Stimulated activated CD4-positive, alpha-beta T cell treated with anti-CD3 and anti-CD28 coated beads, Interleukin-2, amount 100 ng/mL, for 24 hours (primary cell): ENCODE results near the gene RPL27A.
A peak's percentile ranks its signal among the peaks of the same experiment; 100 is the strongest.

Experiments used
- DNase-seq, 2 donors: peaks; one replicate each; pipeline ENCODE4 v3.0.0-alpha.2; 2020

Gene RPL27A

DNA sequence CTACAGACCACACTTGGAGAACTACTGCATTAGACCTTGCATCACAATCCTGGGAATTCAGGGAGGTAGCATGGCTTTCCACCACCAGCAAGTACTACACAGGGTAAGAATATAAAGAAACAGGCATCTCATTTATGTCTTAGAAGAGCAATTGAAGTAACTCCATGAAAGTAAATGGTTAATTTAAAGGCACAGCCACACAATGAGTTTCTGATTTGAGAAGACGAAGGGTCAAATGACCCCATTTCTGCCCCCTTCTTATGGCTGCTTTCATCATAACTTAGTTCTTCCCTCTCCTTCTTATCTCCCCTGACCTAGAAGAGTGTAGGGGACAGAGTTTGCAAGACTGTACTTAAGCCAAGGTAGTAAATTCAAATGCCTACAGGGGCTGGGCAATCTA, 6.1 kb upstream of the RPL27A start:
- DNase-seq, result no peak

DNA sequence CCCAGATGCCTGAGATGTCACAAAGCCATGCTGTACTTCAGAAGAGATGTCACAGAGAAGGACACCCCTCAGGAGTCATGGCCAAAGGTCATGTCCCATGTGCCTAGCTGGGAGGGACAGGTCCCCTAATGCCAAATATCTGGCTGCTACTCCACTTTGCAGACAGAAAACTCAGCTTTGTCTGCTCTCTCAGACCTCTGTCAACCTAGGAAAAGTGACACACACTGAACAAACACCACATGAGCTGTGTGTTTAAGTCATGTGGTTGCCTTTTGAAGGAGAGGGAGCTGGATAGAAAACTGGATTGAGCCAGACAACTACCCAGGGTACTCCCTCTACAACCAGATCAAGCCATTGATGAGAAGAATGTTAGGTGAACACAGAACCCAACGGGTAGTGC, 3.6 kb upstream of the RPL27A start:
- no peak for DNase-seq

DNA sequence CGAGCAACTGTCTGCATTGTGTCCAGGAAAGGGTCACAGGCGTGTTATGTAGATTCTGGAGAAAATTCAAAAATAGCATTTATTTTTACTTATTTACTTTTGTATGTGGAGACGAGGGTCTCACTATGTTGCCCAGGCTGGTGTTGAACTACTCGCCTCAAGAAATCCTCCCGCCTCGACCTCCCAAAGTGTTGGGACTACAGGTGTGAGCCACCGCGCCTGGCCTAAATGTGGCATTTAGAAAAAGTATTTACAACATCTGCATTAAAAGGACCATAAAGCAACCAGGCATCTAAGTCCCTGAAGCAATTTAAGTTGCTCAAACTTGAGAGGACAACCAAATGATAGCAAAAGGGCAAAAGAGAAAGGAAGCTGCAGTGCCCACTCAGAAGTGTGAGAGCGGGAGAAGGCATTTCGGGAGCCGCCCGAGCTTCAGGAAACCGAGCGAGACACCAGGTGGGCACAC, 722 bp upstream of the RPL27A start:
- no peak for DNase-seq

DNA sequence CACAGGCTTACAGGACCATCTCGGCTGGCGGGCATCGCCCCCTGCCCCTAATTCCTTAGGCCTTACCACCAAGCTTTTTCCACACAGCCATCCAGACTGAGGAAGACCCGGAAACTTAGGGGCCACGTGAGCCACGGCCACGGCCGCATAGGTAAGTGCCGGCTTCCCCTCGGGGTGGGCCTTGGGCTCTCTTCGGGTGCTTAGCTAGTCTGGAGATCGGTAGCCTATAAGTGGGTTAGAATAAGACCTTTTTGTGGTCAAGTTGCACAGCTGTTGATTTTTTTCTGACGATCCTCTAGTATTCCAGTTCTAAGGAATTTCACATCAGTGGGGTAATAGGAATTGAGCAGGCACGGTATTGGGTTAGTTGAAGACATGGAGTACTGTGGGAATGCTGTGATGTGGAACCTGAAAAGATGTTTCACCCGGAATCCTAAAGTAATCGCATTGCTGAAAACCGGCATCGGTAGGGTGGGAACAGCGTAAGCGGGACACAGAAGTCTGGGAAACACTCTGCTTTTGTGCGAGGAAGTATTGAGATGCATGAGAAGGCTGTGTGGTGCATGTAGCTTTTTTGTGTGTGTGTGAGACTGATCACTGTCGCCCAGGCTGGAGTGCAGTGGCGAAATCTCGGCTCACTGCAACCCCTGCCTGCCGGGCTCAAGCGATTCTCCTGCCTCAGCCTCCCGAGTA, 669 bp downstream of the RPL27A start:
- DNase-seq, result peak; percentile 48 to 52

DNA sequence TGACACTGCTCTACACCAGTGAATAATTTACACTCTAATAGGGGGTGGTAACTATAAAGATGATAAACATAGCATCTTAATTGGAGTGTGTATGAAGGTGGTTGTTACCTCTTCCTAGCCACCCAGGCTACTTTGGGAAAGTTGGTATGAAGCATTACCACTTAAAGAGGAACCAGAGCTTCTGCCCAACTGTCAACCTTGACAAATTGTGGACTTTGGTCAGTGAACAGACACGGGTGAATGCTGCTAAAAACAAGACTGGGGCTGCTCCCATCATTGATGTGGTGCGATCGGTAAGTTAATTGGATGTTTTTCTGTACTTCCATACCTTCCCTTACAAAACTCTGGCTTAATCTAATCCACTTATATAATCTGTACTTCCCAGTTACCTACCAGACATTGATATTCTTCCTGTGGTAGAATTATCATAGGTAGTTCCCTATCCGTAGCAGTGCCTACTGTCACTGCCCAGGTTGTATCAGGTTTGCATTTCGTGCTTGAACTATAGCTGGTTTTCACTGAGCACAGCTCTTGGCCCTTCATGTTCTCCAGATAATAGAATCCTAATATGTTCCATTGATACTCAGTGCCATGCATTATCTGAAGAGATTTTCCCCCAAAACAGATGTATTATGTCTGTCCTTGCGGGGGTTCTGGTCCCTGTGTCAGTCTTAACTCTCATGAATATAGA, 2.2 kb downstream of the RPL27A start:
- DNase-seq, result no peak

DNA sequence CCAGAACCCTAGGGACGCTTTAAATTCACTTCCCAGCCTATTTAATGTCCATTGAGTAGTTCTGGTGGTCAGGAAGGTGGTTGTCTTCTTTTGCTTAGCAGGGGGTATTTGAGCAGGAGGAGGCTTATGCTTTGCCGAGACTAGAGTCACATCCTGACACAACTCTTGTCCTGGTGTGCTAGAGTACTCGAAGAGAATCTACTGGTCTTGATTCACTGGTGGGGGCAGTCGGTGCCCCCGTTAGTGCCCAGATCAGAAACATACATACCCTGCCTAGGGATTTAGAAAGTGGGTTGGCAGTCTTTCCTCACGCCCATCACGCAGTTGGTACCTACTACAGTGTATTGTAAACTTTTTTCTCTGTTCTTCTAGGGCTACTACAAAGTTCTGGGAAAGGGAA, 2.7 kb downstream of the RPL27A start:
- DNase-seq, result no peak

DNA sequence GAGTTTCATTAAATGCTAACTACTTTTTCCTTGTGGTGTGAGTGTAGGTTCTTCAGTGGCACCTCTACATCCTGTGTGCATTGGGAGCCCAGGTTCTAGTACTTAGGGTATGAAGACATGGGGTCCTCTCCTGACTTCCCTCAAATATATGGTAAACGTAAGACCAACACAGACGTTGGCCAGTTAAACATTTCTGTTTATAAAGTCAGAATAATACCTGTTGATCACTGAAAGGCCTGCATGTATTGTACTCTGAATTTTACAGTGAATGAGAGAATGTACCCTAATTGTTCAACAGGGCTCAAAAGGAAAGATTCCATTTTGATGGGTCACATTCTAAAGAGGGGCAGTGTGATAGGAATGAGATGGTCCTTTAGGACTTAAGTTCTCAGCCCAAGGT, 3.2 kb downstream of the RPL27A start:
- DNase-seq, result no peak

DNA sequence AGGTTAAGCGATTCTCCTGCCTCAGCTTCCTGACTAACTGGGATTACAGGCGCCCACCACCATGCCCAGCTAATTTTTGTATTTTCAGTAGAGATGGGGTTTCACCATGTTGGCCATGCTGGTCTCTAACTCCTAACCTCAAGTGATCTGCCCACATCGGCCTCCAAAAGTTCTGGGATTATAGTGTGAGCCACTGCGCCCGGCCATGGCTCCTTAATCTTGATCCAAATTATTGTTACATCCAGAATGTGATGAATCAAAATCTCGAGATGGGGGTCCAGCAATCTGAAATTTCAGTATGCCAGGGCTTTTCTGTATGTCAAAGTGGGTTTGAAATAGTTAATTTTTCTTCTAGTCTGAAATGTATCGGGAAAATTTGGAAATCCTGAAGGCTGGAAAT, 3.7 kb downstream of the RPL27A start:
- DNase-seq, result no peak

DNA sequence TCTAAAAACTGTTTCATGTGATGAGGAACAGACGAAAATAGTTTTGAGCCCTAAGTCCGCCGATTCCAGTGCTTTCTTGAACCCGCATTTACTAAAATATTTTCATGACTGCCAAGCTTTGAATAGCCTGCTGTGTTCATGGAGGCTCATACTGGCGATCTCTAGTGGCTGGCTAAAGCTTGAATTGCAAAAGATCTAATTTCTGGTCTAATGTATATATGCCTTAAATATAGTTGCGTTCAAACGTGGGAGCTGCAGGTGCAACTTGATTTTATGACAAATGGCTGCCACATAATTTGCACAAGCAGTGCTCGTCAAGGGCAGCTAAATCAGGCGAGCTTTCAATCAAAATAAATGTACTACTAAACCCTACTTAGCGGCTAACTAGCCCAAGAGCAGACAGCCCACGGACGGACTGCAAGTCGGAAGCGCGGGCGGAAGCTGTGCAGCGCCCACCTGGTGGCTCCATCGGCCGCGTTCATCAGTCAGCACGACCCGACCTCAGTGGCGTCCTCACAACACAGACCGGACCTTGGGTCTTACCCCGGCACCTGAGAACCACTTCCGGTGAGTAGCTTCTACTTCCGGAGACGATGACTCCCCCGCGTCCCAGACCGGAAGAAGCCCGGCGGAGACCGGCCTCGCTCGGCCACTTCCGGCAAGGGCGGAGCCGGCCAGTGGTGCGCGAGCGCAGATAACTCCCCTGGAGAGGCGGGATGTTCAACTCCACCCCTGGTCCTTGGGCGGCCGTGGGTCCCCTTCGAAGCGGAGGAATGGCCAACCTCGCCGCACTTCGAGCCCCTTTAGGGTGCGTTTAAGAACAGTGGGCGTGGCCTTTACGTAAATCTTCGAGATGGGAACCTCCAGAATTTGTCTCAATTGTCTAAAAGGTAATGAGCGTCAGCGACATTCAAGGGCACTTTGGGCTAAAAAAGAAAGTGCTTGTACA, 6.1 kb downstream of the RPL27A start:
- peak; percentile 88 to 89 for DNase-seq

DNA sequence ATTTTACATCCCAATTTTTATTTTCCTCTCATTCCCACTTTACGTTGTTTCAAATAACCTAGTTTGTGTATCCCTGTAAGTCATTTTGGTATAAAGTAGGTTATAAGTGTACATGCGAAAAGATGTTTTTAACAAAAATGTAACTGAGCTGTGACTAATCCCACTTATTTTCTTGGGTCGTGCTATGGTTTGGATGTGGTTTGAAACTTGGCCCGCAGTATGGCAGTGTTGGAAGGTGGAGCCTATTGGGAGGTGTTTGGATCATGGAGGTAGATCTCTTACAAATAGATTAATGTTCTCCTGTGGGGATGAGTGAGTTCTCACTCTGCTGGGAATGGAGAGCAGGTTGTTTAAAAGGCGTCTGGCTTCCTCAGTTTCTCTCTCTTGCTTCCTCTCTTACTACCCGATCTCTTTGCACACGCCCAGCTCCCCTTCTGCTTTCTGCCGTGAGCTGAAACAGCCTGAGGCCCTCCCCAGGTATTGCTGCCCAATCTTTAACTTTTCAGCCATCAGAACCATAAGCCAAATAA, 7.2 kb downstream of the RPL27A start:
- DNase-seq, result no peak

DNA sequence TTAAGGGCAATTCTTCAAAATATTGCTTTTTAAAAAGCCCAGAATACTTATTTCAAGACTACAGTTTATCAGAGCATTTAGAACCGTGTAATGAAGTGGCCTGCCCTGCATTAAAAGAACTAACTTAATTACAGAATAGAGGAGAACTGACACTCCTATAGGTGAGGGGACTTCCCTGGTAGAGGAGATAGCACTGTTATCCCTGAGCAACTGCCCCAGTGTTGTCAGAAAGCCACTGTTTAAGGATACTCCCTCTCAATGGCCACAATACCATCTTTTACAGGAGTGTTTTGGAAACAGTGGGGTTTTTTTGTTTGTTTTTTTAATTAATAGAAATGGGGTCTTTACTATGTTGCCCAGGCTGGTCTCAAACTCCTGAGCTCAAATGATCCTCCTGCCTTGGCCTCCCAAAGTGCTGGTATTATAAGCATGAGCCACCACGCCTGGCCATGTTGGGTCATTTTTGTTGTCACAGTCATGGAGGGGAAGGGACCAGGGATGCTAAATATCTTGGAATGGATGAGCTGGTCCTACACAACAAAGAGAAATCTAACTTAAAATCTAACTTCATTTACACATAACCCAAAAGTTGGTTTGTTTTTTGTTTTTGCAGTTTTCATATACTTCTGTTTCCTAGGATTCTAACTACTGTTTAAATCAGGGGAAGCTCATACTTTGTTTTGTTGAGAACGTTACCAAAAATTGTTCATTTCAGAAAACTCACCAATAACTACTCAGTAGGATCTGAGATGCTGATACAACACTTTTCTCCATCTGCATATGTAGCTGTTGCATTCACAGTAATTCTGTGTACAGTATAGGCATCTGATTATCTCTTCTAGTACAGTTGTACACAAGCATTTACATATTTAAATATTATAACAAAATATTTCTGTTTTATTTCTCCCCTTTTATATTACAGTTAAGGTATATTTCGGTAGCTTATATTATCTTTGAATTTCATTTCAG, 8.1 kb downstream of the RPL27A start:
- no peak for DNase-seq

DNA sequence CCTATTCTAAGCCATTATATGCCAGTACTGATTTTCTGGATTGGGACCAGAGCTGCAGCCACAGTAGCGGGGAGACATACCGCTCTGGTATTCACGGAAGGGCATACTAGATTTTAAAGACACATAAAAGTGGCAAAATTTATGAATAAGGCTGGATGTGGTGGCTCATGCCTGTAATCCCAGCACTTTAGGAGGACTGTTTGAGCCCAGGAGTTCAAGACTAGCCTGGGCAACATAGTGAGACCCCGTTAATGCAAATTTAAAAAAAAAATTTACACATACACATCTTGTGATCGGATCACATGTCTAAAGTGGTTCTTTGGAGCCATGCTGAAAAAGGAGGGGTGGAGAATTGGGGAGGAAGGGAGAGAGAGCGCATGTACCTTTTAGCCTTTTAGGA, 9.0 kb downstream of the RPL27A start:
- DNase-seq, result no peak

DNA sequence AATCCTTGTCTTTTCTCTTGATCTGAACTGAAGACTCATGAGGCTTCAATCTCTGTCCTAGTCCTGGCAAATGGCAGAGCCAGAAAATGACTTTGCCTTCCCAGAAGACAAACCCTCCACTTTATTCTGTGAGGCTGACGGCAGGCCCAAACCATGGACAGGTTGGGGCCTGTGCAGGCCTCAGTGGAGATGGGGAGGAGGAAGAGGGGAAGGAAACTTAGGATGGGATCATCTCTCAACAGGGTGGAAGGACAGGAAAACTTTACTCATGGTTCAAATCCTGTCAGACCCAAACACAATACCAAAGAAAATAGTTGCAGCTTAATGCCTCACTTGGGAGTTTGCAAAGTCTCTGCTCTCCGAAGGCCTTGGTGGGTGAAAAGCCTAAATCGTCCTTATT, 9.8 kb downstream of the RPL27A start:
- DNase-seq, result no peak

DNA sequence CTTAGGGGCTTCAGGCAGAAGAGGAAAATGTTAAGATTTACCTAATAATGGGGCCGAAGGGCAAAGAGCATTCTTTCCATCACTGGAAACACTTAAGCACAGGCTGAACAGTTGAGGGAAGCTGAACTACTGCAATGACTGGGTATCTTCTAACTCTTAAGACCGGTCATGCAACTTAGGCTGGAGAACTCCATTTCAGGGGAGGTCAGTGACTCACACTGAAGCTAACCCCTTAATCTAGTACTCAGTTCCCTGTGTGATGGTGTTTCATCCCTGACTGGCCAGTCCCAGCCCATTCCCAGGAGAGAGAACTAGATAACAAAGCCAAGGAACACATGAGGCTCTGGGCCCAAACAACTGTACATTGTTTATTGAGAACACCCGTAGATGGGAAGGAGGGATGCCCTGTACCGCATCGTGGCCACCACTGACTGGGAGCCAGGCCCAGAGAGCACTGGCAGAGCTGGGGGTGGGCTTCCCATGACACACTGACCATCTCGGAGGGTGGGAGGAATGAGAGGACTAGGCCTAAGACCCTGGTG, 10.5 kb downstream of the RPL27A start:
- no peak for DNase-seq

DNA sequence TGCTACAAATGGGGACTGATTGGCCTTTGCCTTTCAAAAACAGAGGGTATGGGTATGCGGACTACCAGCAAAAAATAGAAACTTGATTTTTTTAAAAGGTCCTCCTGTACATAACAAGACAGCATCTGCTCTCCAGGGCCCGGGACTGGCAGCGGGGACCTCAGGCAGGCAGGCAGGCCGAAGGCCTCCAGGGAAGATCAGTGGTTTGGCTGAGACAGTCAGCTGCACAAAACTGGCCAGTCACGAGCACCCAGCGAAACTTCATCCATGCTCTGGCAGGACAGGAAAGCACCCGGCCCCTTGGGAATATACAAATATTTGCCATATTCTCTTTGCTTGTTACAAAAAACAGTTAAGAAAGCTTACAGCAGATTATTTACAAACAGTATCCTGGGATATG, 11.0 kb downstream of the RPL27A start:
- no peak for DNase-seq

DNA sequence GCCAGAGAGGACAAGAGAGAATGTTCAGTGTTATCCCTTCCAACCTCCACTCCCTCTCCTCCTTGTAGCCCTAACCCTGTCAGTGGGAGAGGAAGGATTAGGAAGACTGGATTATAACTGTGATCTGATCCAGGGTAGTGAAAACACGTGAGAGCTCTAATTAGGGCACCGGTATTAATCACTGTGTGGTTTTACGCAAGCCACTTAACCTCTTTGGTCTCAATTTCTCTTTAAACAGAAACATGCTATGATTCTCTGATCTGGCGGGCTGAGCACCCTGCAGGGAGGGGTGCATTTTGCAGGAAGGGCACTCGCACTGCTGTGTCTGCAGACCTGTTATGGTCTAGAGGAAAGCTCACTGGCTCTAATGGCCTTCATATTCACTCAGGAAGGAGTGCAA, 11.5 kb downstream of the RPL27A start:
- no peak for DNase-seq

DNA sequence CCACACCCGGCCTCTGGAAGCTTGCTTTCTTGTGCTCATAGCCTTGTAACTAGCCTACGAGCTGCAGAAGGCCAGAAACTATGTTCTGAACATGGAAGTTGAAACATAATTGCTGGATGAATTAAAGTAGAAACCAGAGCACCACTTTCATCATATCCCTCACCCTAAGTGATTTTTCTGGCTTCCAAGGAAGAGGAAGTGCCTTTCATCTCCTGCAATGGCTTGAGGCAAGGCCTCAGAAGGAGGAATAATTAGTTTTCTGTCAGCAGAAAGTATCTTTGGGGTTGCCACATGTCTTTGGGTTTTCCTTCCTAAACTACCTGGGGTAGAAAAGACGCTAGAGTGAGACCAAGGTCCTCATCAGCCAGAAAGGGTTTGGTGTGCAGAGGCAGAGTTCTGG, 14.5 kb downstream of the RPL27A start:
- no peak for DNase-seq

DNA sequence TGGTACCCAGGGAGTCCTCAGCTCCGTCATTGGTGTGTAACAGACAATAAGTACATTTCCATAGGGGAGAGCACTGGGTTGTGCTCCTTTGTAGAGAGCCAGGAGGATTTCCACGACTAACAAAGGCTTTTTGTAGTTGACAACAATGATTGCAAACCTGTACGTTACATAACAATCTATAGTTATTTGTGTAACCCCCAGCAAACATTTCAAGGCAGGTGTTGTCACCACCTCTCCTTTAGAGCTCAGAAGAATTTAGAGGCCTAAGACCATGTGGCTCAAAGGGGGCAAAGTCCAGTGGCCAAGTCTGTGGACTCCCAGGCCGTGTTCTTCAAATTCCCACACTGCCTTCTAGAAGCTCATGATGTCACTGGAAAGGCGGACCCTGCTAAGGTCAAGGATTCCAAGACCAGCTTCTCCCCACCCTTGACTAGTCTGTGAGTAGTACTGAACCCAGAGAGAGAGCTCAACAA, 15.8 kb downstream of the RPL27A start:
- no peak for DNase-seq

DNA sequence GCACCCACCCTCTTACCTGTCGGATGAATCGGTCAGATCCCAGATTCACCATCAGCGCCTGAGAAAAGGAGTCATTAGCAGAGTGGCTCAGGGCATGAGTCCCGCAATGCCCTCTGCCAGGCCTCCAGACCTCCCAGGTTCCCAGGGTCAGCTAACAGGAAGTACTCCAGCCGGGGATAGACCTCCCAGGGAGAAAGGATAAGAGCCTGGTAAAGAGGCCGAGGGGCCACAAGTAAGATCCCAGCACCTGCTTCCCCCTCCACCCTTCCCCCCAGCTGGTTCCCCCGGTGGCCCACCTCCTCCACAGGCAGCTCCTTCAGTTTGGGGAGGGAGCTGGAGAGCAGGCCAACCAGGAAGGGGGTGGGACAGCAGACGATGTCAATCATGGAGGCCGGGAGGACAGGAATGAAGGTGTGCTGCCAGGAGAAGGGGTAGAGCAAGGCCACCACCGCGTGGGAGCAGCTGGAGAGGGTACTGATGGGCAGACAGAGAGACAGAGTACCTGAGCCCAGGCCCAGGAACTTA, 16.4 kb downstream of the RPL27A start:
- no peak for DNase-seq

DNA sequence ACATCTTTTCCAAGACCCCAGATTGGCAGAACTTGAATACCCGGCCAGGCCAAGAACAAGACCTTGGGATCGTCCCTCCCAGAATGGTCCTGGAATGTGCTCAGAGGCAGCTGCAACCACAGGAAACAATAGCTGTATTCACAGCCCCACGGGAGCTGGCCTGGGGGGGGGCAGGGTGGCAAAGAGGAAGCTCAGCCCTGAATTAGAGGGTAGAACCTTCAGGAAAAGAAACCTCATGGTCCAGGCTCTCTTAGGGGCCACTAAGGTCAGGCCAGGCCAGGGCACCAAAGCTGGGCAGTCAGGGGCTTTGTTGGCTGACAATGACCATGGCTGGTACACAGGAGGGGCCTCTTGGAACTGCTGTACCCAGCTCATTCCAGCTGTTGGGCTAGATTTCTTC, 17.3 kb downstream of the RPL27A start:
- DNase-seq, result no peak

DNA sequence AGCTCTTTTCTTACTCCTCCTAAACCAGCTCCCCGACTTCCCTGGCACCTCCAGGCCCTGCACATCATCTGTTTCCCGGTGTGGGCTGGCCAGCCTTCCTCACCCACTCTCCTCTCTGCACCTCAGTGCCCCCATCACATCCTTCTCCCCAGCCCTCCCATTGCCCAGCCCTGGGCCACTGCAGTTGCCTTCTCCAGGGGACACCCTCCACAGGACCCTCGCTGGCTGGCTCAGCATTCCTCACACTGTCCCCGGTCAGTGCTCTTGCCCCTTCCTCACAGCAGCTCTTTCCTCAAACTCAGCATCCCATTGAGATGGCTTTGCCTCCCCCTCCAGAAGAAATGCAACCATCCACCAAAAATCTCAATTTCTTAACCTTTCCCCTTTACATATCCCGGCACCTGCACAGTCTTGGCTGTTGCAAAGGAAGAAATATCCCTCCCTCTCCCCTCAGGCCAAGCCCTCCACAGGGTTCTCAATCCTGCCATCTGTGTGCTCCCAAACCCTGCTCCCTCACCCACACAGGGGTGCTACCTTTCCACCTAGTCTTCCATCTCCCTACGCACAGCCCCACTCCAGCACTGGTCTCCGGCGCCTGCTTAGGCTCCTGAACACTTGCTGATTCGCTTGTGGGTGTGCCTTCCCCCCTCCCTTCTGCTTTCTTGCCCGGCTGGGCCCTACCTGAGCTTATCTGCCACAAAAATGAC, 19.5 kb downstream of the RPL27A start:
- DNase-seq, result no peak
